HG03342 (cell line): ENCODE measurements around the gene SLC26A9.

Experiments used
- ATAC-seq: cut with Tn5 transposase; IDR thresholded peaks from one replicate; pipeline ENCODE4 v1.9.1; 2021; ENCODE audit warnings: mild to moderate bottlenecking, moderate library complexity; ENCODE audit not compliant: unreplicated experiment

The SLC26A9 gene

DNA sequence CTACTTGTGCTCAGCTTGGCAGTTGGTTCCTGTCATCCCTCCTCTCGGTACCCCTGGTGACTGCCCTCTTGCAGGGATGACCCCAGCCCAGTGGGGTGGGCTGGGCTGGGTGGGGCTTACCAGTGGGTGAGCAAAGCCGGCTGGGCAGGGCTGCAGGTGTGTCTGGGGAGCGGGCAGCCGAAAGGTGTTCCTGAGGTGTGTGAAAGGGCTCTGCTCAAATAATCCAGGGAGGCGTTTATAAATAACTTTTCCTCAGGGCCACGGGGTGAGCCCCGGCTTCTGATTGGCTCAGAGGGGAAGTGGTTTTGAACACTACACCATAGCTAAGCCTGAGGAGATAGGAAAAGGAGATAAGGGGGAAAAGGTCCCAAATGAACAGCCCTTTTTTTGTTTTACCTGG is at the start of gene SLC26A9:
TSS of gene SLC26A9 (minus strand) at position 212 of the 400 bp plus-strand sequence. CDS start 7,636 bp downstream, outside the sequence.
- ATAC-seq, result no peak

DNA sequence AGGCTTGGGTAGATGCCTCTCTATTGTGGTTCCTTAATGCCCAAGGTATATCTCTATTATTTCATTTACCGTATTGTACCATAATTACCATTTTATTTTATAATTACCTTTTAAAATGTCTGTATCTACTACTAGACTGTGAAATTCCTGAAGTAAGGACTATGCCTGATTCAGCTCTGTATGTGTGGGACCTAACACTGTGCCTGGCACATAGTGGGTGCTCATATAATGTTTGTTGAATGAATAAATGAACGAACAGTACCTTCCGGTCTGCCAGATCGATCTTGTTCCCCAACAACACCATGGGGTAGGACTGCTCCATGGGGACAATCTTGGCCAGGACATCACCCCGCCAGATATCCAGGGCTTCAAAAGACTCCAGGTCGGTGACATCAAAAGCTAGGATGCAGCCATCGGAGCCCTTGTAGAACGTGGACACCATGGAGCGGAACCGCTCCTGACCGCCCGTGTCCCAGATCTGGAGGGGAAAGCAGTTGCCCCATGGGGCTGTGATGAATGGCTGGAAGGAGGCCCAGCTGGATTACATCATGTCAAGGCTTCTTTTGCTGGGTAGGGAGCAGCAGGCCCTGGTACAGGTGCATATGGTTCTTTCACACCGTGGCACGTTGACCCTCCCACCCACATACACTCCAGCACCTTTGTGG is 49.1 kb upstream of the SLC26A9 start:
- no peak for ATAC-seq

DNA sequence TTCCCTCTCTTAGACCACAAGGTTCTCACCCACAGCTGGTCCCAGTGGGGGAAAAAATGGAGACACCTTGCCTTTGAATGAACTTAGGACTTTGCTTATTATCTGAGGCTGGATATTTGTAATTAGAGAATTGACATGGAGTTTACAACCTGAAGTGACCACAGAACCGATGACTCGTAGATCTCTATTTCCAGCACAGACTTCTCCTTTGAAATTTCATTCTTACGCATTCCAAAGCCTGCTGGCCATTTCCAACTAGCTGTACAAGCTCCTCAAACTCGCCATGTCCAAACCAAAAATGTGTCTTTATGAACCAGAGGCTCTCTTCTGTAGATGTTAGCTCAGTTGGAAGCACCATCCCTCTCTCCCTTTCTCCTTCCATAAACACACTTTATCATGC is 48.0 kb upstream of the SLC26A9 start:
- no peak for ATAC-seq

GRCh38 chr1:205990226-205990625 is 47.0 kb upstream of the SLC26A9 start:
- ATAC-seq, result no peak

GRCh38 chr1:205989786-205990185 is 46.5 kb upstream of the SLC26A9 start:
- no peak for ATAC-seq

- no peak for ATAC-seq
These were observed 45.3 kb upstream of the SLC26A9 start for GRCh38 chr1:205988585-205988995.

- no peak for ATAC-seq
These were observed 43.6 kb upstream of the SLC26A9 start for GRCh38 chr1:205986861-205987260.

GRCh38 chr1:205986292-205986691 is 43.0 kb upstream of the SLC26A9 start:
- ATAC-seq, result no peak

GRCh38 chr1:205985330-205986005 is 42.2 kb upstream of the SLC26A9 start:
- no peak for ATAC-seq

DNA sequence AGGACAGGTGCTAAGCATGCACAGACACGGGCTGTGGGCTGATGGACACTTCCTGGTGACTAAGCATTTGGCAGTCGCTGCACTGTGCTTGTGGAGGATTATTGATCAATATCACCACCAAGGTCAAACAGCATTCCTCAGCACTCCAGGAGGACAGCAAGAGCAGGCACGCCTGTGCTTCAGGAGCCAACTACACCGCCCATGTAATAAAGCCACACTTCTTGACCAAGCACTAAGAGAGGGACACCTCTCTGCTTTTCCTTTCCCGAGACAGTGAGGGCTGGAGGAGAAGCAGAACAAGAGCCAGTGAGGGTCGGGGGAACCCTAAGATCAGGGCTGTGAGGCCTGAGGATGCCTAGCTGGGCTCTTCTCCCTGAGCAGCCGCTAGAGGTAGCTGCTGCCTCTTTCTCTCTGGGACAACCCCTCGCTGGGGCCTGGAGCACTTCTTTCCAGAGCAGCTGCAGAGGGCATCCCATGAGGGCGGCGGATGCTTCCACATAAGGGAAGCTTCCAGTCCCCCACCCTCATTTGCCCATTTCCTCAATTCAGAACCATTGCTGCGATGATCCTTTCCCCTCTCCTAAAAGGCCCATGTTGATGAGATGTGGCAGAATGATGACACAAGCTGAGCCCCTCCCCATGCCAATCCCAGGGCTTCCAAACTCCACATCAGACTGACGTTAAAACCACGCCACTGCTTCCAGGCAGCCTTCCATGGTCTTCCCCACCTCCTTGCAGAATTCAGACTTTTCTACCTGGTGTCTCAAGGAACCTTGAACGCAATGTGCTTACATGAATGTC is 40.9 kb upstream of the SLC26A9 start:
- no peak for ATAC-seq

DNA sequence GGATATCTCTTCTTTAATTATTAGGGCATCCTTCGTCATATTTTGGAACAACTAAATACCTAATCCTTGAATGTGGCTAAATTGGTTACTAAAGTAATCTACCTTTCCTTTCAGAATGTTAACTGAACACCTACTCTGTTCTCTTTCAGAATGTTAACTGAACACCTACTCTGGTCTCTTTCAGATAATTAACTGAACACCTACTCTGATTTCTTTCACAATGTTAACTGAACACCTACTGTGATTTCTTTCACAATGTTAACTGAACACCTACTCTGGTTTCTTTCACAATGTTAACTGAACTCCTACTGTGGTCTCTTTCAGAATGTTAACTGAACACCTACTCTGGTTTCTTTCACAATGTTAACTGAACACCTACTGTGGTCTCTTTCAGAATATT is 38.0 kb upstream of the SLC26A9 start:
- ATAC-seq, result no peak

DNA sequence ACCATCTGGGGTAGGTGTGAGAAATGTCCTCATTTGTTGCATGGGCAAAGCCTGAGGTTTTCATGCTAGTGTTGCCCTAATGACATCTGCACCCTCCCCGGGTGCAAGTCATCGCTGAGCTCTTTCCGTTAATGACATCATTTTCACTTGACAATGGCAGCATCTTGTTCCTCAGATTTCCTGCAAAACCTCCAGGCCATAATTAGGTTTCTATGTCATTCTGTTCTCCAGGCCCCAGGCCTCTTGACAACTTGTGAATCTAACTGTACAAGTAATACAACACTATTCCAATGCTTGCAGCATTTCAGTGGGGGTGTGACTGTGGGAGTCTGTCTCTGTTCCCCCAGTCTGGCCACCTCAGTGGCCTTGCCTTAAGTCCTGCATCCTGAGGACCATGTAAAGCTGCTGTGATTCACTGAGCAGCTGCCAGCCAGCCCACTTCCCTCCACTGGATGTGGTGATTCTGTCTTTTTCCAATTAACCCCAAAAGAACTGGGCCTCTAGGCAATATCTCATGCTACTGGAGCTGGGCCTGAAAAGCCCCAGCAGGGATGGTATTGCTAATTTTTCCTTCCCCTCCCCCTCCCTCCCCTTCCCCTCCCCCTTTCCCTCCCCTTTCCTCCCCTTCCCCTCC is 37.1 kb upstream of the SLC26A9 start:
- ATAC-seq, result no peak

GRCh38 chr1:205979301-205979700 is 36.0 kb upstream of the SLC26A9 start:
- ATAC-seq, result no peak

DNA sequence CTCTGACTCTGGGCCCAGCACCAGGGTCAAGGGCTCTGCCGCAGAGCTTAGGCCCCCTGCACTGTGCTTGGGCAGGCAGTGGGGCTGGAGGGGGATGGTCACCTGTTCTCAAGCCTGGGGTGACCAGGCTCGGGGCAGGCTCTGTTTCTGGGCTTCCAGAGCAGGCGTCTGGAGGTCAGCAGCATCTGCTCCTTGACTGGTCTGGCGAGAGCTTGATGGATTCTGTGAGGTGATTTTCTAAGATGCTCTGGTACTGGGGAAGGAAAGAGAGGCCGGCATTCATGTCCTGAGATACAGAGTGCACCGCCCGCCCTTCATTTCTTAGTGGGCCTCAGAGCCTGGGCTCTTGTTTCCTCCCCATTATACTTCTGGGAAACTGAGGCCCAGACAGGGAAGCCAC is 35.4 kb upstream of the SLC26A9 start:
- ATAC-seq, result no peak

DNA sequence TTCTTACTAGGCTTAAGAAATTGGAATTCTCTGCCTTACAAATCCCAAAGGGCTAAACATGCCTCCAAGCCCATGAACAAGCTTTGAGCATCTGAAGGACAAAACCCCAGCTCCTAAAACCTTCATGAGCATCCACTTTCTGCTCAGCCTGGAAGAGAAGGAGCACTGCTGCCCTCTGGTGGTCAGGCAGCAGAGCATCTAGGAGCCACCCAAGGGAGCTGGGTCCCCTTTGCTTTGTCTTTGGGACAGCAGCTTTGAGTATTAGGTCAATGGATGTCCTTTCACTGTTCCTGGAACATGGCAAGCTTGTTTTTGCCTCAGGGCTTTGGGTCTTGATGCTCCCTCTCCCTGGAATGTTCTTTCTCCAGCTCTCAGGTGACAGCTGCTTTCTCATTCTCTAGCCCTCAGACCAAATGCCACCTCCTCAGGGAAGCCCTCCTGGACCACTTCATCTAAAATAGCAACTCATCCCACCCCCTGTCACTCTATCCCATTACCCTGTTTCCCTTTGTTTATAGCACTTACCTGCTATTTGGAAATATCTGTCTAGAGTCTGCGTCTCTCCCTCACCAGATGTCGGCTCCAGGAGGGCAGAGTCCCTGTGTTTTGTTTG is 34.3 kb upstream of the SLC26A9 start:
- peak; percentile 58 for ATAC-seq

GRCh38 chr1:205976708-205977401 is 33.6 kb upstream of the SLC26A9 start:
- ATAC-seq, result no peak

- ATAC-seq, result no peak
These were observed 32.8 kb upstream of the SLC26A9 start for GRCh38 chr1:205976036-205976435.

- no peak for ATAC-seq
These were observed 32.2 kb upstream of the SLC26A9 start for GRCh38 chr1:205975387-205975998.

DNA sequence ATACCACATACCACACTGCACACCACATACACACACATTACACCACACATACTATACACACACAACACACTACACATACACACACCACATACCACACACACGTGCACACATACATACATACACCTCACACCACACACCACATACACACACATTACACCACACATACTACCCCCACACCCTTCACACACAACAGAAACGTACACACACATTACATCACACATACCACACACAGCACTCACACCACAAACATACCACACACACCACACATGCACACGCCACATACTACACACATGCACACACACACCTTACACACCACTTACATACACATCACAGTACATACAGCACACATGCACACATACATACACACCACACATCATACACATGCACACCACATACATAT is 31.5 kb upstream of the SLC26A9 start:
- no peak for ATAC-seq
